Pons (tissue), 1 donor: ENCODE data around the gene CHRNA5.

Source experiments
- DNase-seq: peaks from one replicate; pipeline ENCODE4 v3.0.0-alpha.2; 2016; ENCODE audit warnings: low spot score

CHRNA5 gene

DNA sequence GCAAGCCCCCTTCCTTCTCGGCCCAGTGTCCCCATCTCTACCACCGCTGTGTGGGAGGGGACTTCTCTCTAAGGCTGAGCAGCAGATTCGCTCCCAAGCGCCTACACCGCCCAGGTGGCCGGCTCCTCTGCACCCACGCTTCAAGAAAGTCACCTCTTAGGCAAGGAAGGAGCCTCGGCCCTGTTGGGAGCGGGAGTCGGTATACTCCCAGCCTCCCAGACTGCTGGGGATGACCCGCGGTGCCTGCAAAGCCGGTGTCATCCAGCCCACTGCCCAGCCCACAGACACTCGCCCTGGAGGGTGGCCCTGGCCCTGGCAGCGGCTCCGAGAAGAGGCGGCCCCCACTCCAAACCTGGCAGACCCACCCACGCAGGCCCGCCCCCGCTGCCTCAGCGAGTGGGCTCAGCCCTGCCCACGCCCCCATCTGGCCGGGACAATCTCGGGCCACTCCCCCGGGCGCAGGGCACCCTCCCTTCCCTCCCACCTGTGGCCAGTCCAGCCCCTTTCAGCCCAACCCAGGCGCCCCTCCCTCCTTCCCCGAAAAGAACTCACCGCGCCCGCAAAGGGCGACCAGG is 75.3 kb downstream of the CHRNA5 start:
- no peak for DNase-seq

DNA sequence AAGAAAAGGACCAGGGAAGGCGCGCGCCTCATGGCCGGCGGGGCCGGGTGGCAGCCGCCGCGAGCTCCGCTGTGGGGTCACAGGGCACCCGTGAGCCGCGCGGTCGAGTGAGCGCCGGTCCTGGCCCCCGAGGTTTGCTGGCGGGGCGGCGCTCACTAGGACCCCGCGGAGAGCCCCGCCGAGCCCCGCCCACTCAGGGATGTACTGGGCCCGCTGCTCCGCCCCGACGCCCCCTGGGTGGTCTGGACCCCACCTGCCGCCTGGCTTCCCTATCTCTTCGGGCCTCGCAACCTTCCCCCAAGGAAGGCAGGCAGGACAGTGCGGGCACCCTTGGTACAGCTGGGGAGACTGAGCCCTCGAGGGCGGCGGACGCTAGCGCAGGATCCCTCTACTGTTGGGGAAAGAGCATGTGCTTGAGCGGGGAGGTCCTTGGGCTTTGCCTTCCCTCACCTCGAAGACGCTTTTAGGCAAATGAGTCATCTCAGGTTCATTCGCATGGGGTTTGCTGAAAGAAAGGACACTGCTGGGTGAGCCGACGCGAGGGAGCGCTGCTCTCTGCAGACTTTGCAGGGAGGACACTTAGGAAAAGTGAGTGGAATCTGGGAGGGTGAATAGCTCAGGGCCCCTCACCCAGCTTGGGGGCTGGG is 75.9 kb downstream of the CHRNA5 start, which contains the start of gene CHRNB4:
Gene CHRNB4 (minus strand): TSS at position 109 of the 647 bp plus-strand sequence. CDS start 77 bp downstream, at position 32.
- DNase-seq: no peak

DNA sequence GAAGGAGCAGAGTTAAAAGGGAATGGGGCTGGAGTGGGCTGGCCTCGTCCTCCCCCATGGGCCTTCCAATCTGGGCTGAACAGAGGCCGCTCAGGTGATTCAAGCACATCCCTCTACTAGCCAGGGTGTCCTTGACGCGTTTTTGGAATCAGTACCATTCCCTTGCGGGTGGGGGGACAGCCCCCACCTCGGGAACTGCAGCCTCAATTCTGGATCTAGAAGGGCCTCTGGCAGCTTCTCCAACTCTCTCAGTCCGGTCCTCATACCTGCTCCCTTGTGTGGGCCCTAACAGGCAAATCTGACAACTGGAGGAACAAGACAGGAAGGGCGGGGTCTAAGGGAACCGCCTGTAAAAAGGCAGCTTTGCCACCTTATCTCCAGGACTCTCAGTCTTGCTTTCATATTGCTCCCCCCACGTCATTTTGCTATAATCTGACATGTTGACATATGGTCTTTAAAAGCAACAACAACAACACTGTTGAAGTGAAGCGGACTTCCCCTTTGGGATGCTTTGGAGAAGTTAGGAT is 76.5 kb downstream of the CHRNA5 start:
- DNase-seq: no peak

DNA sequence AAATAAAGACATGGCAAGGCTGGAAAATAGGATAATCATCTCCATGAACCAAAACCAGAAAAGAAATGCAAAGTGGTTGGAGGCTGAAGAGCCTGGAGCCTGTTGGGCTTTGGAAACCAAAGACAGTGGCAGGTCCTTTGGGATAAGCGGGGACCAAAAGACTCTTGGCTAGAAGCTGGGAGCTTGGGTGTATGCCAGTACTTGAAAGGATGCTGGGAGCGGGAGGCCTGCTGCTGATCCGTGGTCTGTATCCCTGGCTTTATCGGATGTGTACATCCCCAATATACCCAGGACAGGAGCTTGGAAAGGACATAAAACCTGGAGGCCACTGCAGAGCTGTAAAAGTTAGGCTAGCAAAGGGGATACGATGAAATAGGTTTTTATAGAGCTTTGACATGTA is 77.0 kb downstream of the CHRNA5 start:
- no peak for DNase-seq
